Stimulated activated CD8-positive, alpha-beta memory T cell treated with anti-CD3 and anti-CD28 coated beads, Interleukin-12 subunit alpha, Interleukin-12 subunit beta, amount 100 ng/mL, for 24 hours (primary cell): ENCODE measurements around the gene METTL16.
"Not testable (repeated sequence)": the region's sequence is repeated elsewhere in the genome, so short reads cannot be mapped to it uniquely, and the experiment has no call there.

Source experiments
- DNase-seq: peaks from one replicate; pipeline ENCODE4 v3.0.0-alpha.2; 2020; ENCODE audit errors: extremely low read depth

The METTL16 gene

GRCh38 chr17:2511462-2512369, at the start of gene METTL16:
TSS of gene METTL16 (minus strand) at chr17:2511888. CDS start at chr17:2502331, 9,557 bp downstream.
- peak; percentile 92 for DNase-seq

GRCh38 chr17:2560658-2561057, 49.0 kb upstream of the METTL16 start:
- DNase-seq, result no peak

GRCh38 chr17:2551928-2552327, 40.2 kb upstream of the METTL16 start:
- DNase-seq, result no peak

- DNase-seq, result no peak
These were observed 39.8 kb upstream of the METTL16 start for GRCh38 chr17:2551493-2551892.

GRCh38 chr17:2549392-2550211, 37.9 kb upstream of the METTL16 start:
- no peak for DNase-seq

- DNase-seq, result not testable (repeated sequence)
These were observed 36.3 kb upstream of the METTL16 start for GRCh38 chr17:2548026-2548425.

- DNase-seq, result no peak
These were observed 35.5 kb upstream of the METTL16 start for GRCh38 chr17:2547176-2547575.

- DNase-seq, result no peak
These were observed 33.7 kb upstream of the METTL16 start for GRCh38 chr17:2545393-2545792.

GRCh38 chr17:2542456-2542855, 30.8 kb upstream of the METTL16 start:
- no peak for DNase-seq

GRCh38 chr17:2542056-2542455, 30.4 kb upstream of the METTL16 start:
- DNase-seq, result no peak

GRCh38 chr17:2537579-2537978, 25.9 kb upstream of the METTL16 start:
- DNase-seq, result not testable (repeated sequence)

GRCh38 chr17:2532146-2532720, 20.5 kb upstream of the METTL16 start:
- no peak for DNase-seq

- DNase-seq, result not testable (repeated sequence)
These were observed 19.7 kb upstream of the METTL16 start for GRCh38 chr17:2531243-2531954.

- DNase-seq, result not testable (repeated sequence)
These were observed 10.2 kb upstream of the METTL16 start for GRCh38 chr17:2521775-2522410.

- DNase-seq, result no peak
These were observed 9.6 kb upstream of the METTL16 start for GRCh38 chr17:2521257-2521656.

- no peak for DNase-seq
These were observed 5.9 kb upstream of the METTL16 start for GRCh38 chr17:2517539-2517938.

GRCh38 chr17:2511138-2511461, 588 bp downstream of the METTL16 start:
- no peak for DNase-seq

- DNase-seq, result no peak
These were observed 1.1 kb downstream of the METTL16 start for GRCh38 chr17:2510559-2510958.

GRCh38 chr17:2508035-2508434, 3.7 kb downstream of the METTL16 start:
- DNase-seq, result no peak

- not testable (repeated sequence) for DNase-seq
These were observed 4.7 kb downstream of the METTL16 start for GRCh38 chr17:2507015-2507414.

GRCh38 chr17:2503627-2504026, 8.1 kb downstream of the METTL16 start:
- no peak for DNase-seq
